Fibroblast of skin of back (primary cell): ENCODE results near the gene GRK5.

Experiments
- DNase-seq: peaks from one replicate; pipeline ENCODE4 v3.0.0-alpha.2; 2013

The GRK5 gene

DNA sequence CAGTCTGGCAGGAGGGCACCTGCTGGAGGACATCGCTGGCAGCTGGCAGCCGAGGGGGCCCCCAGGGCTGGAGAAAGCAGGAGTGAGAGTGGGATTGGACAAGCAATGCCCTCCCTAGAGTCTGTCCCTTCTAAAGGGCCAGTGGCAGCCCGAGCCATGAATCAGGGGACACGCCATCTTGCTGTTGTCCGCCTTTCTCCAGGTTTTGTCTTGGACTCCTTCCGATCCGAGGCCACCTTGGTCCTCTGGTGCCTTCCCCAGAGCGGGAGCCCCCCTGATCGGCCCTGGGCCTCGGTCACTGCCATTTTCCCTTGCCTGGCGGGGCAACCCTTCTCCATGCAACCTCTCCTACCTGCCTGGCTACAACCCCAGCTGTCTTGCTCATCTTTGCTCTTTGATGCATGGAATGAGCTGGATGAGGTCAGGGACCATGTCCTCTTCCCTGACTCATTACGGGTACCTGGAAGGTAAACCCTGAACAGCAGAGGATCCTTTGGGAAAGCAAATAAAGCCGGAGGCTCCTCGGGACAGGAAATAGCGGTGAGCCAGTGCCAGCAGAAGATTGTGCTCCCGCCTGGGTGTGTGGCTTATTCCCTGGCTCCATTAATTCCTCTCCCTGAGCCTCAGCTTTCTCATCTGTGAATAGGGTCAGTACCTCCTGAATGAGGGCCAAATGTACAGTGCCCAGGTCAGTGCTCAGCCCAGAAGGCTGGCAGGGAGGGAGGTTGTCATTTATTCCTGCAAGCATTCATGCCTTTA is 112.0 kb downstream of the GRK5 start:
- no peak for DNase-seq

DNA sequence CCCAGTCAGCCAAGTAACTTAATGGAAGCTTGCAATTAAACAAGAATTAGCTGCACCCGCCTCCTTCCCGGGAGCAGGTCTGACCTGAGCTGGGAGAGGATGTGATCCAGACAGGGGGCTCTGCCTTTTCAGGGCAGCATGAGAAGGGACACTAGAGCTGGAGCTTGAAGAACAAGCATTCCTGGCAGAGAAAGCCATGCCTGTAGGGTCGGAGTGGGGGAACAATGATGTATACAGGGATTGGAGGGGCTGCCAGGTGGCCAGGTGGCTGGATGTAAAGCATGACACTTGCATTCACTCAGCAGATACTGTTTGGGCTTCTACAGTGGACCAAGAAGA is 112.5 kb downstream of the GRK5 start:
- DNase-seq = no peak

DNA sequence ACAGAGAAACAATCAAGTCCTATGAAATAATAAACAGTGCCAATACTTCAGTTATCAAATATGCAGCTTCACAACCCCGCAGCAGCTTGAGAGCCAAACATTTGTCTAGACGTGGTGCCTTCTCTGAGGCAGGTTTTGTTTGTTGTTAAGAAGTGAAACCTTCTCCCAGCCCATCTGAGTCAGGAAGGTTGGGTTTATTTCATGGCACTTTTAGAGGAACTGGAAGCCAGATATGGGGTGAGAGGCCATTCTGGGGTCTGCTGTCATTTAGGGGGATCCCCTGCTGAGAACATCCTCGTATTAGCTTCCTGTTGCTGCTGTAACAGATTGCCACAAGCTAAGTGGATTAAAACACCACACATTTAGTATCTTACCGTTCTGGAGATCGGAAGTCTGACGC is 113.6 kb downstream of the GRK5 start:
- DNase-seq = no peak

DNA sequence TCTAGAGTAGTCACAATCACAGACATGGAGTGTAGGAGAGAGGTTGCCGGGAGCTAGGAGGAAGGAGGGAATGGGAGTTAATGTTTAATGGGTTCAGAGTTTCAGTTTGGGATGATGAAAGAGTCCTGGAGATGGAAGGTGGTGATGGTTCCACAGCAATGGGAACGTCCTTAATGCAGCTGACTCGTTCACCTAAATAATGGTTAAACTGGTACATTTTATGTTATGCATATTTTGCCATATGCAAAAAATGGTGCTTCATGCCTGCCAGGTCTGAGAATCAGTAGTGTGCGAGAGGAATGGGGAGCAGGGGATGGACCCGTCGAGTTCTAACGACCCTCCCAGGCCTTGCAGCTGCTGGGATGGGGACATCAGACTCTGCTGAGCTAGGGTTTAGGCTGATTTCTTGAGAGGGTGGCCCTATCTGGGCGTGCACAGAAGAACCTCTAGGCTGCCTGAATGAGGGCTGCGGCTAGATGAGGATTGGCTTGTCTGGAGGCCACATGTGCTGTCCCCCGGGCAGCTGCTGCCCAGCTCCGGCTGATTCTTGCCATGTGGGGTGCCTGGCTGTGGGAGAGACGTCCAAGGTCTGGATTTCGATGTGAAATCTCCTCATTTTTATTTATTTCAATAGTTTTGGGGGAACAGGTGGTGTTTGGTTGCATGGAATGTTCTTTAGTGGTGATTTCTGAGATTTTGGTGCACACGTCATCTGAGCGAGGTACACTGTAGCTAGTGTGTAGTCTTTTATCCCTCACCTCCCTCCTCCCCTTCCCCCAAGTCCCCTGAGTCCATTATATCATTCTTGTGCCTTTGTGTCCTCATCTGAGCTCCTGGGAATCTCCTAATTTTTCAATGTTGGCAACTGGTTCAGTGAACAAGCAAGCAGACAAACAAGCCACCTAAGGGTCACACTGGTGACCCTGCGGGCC is 116.0 kb downstream of the GRK5 start:
- DNase-seq = no peak

DNA sequence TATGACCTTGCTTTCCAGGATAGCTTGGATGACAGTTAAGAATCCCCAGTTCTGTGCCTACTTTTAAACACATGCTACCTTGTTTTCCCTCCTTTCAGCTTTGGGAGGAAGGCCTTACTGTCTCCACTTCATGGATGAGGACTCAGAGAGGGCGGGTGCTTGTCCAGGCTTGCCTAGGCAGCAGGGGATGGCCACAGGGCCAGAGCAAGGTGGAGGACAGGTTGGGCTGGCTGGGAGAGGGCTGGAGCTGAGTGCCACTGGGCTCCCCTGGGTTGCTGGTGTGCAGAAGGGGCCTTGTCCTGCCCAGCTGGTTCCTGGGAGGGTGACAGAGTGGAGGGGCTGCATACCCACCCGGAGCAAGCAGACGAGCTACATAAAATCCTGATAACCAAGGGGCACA is 117.8 kb downstream of the GRK5 start:
- no peak for DNase-seq

DNA sequence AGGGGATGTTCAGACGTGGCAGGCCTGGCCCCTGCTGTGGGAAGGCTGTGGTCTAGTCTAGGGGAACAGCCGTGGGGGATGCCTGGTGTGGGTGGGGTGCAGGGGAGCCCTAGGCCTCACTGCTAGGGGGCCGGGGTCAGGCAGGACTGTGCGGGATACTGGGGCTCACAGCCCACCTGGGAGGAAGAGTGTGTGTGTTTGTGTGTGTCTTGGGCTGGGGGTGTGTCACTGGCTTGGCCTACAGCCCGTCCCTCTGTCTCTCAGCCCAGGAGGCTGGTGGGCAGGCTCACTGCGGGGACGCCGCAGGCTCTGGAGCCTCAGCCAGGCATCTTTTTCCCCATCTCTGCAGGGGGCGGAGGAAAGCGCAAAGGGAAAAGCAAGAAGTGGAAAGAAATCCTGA is 118.8 kb downstream of the GRK5 start:
- no peak for DNase-seq

DNA sequence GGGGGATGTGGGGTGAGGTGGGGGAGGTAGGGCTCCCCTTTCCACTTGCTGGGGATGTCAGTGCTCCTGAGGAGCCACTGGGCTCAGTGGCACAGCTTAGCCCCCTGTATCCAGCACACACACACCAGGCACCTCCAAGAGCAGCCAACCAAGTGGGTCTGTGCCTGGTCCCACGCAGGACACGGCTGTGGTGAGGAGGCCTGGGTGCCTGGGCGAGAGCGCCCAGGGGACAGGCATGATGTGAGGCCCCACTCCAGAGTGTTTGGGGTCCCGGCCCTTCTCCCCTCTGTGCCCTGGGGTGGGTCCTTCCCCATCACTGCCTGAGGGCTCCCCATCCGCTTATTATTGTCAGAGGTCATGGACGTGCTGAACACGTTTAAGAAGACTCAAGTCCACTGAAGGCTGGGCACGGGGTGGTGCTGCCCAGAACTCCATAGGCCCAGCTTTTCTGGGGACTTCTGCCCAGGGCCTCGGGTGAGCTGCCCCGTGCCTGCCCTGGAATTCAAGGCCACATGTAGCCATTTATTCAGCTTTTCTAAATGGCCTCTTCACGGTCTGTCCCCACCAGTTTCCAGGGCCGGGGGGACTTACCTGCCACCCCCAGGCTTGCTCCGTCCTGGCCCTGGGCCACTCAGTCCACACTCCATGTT is 119.8 kb downstream of the GRK5 start:
- DNase-seq = no peak

DNA sequence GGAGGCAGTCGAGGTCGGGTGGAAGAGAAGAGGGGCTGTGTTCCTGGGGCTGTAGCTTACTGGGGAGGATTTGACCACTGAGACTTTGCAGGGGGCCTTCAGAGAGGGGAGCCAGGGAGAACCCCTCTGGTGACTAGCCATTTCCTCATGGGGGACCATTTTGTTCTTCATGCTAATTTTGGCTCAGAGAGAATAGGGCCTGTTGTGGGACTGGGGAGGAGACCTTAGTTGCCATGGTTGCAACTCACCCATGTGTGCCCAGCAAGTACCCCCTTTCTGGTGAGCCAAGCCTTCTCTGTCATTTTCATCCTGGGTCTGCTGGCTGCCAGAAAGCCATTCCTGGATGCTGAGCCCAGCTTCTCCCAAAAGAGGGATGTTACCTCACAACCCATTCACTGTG is 120.9 kb downstream of the GRK5 start:
- no peak for DNase-seq

DNA sequence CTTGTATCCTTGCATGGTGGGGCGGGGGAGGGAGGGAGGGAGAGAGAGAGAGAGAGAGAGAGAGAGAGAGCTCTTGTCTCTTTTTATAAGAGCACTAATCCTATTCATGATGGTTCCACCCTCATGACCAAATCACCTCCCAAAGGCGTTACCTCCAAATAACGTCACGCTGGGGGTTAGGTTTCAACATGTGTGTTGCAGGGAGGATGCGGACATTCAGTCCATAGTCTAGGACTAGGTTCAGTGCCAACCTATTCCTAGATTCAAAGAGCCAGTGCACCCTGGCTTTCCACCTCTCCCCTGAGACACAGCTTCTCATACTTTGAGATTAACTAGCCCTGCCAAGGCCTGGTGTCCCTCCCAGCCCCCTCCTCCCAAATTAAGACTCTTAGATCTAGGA is 123.0 kb downstream of the GRK5 start:
- no peak for DNase-seq

DNA sequence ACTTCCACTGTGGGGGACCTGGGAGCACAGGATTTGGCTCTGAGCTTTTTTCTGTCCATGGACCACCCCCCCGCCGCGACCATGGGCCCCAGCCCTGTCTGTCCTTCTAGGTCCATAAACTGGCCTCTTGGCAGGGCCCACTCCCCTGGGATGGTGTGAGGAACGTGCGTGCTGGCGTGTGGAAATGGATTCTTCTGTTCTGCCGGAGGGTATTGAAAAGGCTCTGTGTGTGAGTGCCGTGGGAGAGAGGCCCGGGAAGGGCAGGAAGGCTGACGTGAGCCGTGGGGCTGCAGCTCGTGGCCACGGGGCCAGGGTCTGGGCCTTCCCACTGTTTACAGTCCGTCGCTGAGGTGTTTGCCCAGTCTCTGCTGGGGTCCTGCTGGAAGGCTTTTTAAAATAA is 123.7 kb downstream of the GRK5 start:
- no peak for DNase-seq

DNA sequence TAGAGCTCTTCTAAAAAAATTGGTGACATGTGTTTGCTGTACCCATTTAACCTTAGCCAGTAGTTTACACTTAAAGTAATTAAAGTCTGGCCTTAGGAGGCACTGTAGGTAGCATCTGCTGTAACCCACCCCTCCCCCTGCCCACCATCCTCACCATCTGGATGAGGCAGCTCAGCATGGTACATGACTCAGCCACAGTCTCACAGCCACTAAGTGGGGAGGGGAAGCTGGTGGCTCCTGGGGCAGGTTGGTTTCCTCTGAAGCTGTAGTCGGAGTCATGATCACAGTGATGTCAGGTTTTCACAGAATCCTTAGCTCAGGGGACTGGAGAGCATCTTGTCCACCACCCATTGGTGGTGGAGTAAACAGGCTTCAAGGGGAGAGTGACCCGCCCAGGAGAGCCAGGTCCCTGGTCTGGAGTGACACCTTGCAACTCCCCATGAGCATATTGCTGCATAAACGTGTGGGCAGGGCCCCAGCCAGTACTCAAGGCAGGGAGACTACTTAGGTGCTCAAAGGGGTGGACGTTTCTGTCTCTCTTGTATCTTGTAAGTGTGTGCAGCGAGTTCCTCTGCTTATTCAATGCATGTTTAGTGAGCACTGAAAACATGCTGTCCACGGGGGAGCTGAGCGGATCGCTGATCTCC is 125.9 kb downstream of the GRK5 start:
- peak; percentile 53 for DNase-seq

DNA sequence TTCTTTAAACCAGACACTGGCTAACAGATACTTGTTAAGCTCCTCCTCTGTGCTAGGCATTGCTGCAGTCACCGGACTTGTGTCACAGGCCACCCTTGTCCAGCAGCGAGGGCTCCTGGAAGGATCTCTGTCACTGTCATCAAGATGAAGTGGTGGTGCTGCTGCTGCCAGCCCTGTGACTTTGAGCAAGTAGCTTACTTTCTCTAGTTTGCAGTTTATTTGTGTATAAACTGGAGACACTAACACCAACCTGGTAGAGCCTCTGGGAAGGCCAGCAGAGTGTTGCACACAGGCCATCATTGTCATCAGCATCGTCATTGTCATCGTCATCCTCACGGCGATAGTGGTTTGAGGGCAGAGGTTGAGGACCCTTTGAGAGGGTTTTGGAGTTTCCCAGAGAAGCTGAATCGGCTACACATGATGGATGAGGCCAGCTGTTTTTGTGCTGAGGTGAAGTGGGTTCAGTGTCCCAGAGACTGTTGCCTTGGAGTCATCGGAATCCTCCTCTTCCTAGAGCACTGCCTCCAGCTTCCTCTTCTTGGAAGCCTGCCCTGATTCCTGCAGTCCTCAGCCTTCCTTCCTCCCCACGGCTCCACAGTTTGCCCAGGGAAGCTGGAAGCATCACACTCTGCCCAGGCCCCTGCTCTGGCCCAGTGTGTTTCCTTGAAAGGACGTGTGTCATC is 128.4 kb downstream of the GRK5 start:
- DNase-seq = no peak

DNA sequence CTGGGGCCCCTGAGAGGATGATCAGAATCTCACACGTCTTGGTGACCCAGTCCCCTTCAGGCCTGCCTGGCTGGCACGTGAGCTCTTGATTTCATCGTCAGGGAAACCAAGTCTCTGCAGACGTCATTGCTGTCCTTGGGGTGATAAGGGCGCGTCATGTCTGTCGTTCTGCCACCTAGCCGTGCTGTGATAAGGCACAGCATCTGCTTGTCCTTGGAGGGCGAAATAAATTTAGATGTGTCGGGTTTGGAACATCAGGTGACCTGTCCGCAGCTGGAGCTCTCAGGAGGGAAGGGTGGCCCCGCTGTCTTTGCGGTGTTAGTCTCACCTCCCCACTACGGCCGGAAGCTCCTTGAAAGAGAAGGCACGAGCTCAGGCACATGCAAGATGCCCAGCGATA is 129.2 kb downstream of the GRK5 start:
- DNase-seq = no peak

DNA sequence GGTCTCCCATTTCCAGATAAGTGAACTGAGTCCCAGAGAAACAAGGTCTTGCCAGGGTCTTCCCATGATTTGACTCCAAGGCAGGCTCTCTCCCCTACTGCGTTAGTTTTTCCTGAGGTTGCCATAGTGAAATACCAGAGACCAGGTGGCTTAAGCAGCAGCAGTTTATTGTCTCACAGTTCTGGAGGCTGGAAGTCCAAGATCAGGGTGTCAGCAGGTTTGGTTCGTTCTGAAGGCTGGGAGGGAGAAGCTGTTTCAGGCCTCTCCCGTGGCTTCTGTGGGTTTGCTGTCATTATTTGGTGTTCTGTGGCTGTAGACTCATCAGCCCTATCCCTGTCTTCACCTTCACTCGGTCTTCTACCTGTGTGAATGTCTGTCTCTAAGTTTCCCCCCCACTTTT is 129.9 kb downstream of the GRK5 start:
- DNase-seq = no peak

DNA sequence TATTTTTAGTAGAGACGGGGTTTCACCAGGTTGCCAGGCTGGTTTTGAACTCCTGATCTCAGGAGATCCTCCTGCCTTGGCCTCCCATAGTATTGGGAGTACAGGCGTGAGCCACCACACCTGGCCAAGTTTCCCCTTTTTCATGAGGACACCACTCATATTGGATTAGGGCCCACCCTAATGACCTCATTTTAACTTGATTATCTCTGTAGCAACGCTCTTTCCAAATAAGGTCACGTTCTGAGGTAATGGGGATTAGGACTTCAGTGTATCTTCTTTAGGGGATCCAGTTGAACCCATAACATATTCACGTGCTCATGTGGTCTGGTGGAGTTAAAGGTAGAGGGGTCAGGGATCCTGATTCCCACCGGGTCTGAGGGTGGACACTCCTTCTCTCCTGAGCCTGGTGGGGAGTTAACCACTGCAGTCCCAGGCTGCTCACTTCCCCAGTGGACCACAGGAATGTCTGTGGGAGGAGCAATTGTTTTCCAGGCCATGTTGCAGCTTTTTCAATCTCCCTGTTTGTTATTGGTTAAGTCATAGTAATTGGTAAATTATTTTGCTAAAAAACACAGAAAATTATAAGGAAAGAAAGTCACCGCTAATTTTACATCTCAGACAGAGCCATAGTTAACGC is 130.5 kb downstream of the GRK5 start:
- peak; percentile 76 for DNase-seq

DNA sequence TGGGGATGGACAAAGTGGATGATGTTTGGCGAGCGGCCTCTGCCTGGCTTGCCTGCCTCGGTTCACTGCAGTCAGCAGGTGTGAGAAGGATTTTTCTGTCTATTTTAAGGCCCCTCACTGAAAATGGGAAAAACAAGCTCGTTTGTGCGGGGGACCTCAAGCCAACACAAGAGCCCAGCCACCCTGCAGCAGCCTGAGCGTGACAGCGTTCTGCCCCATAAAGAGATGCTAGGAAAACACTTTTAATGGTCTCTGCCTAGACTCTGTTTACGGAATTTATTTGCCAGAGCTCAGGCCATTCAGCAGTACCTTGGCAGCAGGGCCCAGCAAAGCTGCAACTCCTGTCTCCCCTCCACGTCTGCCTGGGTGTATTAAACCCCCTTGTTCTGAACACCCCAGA is 131.7 kb downstream of the GRK5 start:
- no peak for DNase-seq

DNA sequence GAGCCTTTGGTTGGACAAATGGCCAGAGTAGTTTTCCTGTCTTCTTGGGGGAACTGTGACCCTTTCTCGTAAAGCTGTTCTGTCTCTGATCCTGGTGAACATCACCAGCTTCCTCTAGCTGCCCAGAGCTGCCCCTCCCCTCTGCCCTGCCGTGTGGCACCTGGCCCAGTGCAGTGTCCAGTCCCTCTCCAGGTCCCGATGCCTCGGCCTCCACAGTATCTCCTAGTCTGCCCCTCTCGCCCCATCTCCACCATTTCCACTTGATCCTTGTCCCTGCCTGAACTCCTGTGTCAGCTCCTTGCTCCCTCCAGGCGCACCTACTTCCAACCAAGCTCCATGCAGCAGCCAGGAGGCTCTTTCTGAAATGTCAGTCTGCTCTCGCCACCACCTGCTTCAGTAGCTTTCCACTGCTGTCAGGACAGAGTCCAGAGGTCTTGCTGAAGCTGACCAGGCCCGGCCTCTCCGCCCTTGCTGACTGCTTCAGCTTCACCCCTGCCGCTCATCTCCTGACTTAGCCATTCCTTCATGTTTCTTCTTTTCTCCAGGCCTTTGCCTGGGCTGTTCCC is 133.6 kb downstream of the GRK5 start:
- no peak for DNase-seq

DNA sequence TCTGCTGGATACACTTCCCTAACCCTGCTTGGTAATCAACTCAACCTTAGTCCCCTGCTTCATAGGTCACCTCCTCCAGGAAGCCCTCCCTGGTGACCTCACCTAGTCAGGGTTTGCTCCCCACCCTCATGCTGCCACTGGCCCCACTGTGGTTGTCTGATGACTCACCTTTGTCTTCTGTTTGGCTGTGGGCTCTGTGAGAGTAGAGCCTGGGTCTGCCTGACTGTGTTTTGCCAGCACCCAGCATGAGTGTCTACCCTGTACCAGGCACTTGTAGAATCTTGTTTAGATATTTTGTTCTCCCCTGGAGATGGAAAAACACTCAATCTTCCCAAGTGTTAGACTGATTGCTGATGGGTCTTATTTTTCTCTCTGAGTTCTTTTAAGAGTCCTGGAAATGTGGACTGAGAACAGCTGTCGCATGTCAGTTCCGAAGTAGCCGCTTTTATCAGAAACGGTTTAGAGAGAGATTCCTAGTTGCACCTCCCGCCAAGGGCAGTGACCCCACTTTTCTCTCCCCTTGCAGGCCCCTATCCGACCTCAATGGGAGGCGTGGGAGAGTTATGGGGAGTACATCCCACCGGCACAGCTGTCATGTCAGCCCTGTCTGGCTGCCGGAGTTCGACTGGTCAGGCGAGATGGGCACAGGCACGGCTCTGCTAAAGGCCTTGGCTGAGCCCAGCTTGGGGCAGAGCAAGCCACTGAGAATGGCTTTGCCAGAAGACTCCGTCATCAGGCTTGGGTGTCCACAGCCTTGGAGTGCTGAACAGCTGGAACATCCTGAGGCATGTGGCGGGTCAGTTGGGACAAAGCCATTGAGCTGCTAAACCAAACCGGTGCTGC is 134.3 kb downstream of the GRK5 start:
- DNase-seq = peak; percentile 78

DNA sequence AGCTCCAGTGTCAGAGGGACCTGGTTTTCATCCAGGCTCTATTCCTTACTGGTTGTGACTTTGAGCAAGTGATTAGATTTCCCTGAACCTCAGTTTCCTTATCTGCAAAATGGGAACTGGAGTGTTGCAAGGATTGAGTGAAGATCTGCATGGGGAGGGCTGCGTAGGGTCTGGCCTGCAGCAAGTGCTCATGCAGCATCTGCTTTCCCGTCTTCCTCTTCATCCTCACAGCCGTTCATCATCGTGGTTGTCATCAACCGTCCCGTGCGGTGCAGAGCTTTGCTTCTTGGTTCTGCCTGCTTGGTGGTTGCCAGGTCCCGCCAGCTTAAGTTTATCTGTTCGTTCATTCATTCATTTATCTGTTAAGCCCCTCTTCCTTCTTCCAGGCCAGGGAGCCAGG is 135.0 kb downstream of the GRK5 start:
- no peak for DNase-seq

DNA sequence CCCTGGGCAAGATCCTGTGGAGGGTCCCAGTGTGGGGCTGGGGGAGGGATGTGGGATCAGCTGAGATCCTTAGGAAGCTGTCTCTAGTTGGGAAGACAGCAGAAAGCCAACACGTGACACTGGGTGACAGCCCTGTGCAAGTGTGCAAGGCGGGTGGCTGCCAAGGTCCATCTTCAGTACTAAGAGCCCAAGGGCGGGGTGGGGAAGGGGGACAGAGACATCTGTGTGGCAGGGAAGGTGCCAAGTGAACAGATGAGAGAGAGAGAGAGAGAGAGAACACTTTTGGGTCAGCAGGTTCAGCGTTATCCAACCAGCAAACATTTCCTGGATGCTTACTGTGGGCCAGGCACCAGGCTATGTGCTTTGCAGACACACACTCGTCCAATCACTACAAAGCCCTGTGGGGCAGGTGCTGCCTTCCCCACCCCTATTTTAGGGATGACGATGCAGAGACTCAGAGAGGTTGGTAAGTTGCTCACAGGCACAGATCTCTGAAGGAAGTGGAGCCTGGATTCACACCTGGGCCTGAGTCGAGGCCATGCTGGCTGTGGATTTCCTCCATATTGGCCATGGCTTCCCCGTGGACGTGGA is 135.7 kb downstream of the GRK5 start:
- DNase-seq = no peak
